GM12865 (cell line): ENCODE results near the gene KISS1R.

Experiments
- DNase-seq: peaks from one replicate; pipeline ENCODE4 v3.0.0; 2010; ENCODE audit warnings: low read depth
- H3K4me3 ChIP-seq: 2 replicates; pipeline ENCODE4 v1.5.1; 2011; ENCODE audit warnings: mild to moderate bottlenecking, low read depth, low read length, control low read depth
- TF ChIP-seq, protein P1 (sequence below): IDR thresholded peaks from 2 replicates; pipeline ENCODE4 v1.5.1; 2011; ENCODE audit warnings: low read length, control low read depth, low read depth, inconsistent platforms; ENCODE audit not compliant: insufficient read depth; ENCODE audit errors: missing control alignments

KISS1R gene

DNA sequence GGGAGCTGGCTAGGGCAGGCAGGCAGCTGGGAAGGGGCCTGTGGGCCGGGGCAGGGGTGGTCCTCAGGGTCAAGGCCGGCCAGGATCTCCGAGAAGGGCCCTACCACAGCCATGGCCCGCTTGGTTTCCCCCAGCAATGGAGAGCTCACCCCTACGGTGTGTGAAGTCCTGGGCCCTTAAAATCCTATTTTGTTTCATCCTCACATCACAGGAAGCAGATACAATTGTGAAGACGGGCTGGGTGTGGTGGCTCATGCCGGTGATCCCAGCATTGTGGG, 15.1 kb upstream of the KISS1R start:
- no peak for DNase-seq
- TF ChIP-seq, protein P1, sequence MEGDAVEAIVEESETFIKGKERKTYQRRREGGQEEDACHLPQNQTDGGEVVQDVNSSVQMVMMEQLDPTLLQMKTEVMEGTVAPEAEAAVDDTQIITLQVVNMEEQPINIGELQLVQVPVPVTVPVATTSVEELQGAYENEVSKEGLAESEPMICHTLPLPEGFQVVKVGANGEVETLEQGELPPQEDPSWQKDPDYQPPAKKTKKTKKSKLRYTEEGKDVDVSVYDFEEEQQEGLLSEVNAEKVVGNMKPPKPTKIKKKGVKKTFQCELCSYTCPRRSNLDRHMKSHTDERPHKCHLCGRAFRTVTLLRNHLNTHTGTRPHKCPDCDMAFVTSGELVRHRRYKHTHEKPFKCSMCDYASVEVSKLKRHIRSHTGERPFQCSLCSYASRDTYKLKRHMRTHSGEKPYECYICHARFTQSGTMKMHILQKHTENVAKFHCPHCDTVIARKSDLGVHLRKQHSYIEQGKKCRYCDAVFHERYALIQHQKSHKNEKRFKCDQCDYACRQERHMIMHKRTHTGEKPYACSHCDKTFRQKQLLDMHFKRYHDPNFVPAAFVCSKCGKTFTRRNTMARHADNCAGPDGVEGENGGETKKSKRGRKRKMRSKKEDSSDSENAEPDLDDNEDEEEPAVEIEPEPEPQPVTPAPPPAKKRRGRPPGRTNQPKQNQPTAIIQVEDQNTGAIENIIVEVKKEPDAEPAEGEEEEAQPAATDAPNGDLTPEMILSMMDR, result no peak
- H3K4me3 ChIP-seq, result no peak overlapping the region

DNA sequence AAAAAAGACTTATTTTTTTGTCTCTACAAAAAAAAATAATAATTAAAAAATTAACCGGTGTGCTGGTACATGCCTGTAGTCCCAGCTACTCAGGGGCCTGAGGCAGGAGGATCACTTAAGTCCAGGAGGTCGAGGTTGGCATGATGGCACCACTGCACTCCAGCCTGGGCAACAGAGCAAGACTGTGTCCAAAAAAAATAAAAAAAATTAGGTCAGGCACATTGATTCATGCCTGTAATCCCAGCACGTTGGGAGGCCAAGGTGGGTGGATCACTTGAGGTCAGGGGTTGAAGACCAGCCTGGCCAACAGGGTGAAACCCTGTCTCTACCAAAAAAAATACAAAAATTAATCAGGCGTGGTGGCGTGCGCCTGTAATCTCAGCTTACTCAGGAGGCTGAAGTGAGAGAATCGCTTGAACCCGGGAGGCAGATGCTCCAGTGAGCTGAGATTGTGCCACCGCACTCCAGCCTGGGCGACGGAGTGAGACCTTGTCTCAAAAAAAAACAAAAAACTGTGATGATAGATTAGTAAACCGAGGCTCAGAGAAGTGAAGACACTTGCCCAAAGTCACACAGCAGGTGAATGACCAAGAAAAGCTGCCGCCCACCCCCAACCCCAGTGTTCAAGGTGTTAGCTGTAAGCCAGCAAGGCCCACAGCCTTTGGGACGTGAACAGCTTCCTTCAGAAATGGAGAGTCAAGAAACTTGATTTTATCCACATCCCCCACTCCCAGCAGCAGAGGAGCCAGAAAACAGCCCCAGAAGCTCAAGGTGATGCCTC, 14.5 kb upstream of the KISS1R start:
- TF ChIP-seq, protein P1, result no peak
- no peak overlapping the region for H3K4me3 ChIP-seq
- no peak for DNase-seq

GRCh38 chr19:903266-903797, 13.8 kb upstream of the KISS1R start:
- no peak overlapping the region for H3K4me3 ChIP-seq
- no peak for DNase-seq
- TF ChIP-seq, protein P1, result no peak

GRCh38 chr19:904545-904944, 12.6 kb upstream of the KISS1R start:
- DNase-seq, result no peak
- TF ChIP-seq, protein P1, result no peak
- H3K4me3 ChIP-seq, result no peak overlapping the region

GRCh38 chr19:906480-906879, 10.7 kb upstream of the KISS1R start:
- TF ChIP-seq, protein P1, result no peak
- peak; percentile 66 for DNase-seq
- no peak overlapping the region for H3K4me3 ChIP-seq

DNA sequence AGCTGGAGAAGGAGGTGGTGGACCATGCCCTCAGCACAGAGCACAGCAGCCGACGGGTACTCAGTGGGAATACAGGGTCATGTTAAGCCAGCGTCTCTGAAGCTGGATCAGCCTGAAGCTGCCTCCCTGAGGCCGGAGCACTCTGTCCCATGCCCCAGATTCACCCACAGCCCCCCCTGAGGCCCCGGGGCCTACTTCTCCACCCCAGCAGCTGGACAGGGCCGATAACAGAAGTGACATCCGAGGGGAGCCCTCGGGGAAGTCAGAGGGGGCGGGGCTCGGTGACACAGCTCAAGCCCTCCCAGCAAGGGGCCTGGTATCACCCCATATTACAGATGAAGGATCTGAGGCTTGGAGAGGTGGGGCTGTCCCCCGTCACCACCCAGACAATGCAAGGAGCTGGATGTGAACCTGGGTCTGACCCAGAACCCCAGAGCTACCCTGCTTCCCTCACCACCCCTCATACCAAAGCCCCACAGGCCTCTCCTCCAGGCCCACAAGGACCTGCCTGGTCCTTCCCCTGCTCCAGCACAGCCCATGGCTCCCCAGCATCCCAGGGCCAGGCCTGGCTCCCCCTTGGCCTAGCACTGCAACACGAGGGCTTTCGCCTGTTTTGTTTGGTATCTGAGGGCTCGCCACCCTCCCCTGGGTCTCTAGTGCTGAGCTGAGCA, 9.8 kb upstream of the KISS1R start:
- TF ChIP-seq, protein P1, result no peak
- peak; percentile 64 for DNase-seq
- no peak overlapping the region for H3K4me3 ChIP-seq
